Measurements from ENCODE around the gene TUBB. TPM values are rescaled to one million over a fixed set of nuclear protein-coding genes. Genes with fewer than 3 reads are reported as not detected.

The TUBB gene
- total and polyA plus RNA-seq, 2 of the 4 experiments (the other 2 are of a cell fraction) = 1,401 to 2,004 TPM

- H3K27me3 ChIP-seq (ENCODE audit: control insufficient read depth, insufficient read depth, low read length) = no peaks in the 10 kb centered on the region
- no peak overlapping the region for H2AFZ ChIP-seq (replicated peaks; ENCODE audit: low read length, poor library complexity)
- 0% methylated on average over 3 of the region's 5 CpGs; no CpG with 5 or more reads in 1 of the 2 experiments for WGBS, 2 experiments (ENCODE audit: extremely low coverage in 2 of 2, insufficient read length in 1 of 2)
- H3K23ac ChIP-seq (ENCODE audit: low read depth, low read length) = peak overlapping the region; percentile 77; the same call in 1 of the 2 replicates
- no peak overlapping the region for H2AK9ac ChIP-seq (replicated peaks; ENCODE audit: low read depth, low read length, poor library complexity)
- H3K36me3 ChIP-seq (ENCODE audit: control insufficient read depth, insufficient read depth, low read length) = no peaks in the 10 kb centered on the region
- intact Hi-C loops (cut with micrococcal nuclease) = loop anchor here (2.0 kb wide), 1 partner anchor 17 kb away; no protein-coding TSS in a partner anchor
- peak overlapping the region; percentile 96 for H2BK120ac ChIP-seq (ENCODE audit: low read depth, low read length)
- peak; percentile 57 for DNase-seq
- peak overlapping the region; percentile 95 for H3K14ac ChIP-seq (replicated peaks; ENCODE audit: low read depth, low read length)
- no peaks in the 10 kb centered on the region for H3K9me3 ChIP-seq (ENCODE audit: control insufficient read depth, insufficient read depth, low read length)
- H3K56ac ChIP-seq (ENCODE audit: extremely low read depth, insufficient read depth, low read length) = peak overlapping the region; percentile 88
- in situ Hi-C loops (cut with MboI; ENCODE audit: low sequenced_read_pairs) = no loop called here
- peak overlapping the region; percentile 99 for H3K18ac ChIP-seq (ENCODE audit: low read depth, low read length)
- H3K79me1 ChIP-seq (ENCODE audit: low read depth in 1 of 2, low read length in 2 of 2) = peaks cover 0 to 26% of the 10 kb centered on the region in 2 experiments; a peak in 3 of 4 replicates
- H4K5ac ChIP-seq (ENCODE audit: low read depth, low read length) = peak overlapping the region; percentile 97
- H3K9ac ChIP-seq (ENCODE audit: low read depth, low read length) = peak overlapping the region; percentile 44; the same call in 1 of the 2 replicates
- peak overlapping the region; percentile 99 for H2BK15ac ChIP-seq (ENCODE audit: low read depth, low read length)
- H4K20me1 ChIP-seq (ENCODE audit: insufficient read depth, low read length) = no peaks in the 10 kb centered on the region
- H2BK5ac ChIP-seq (ENCODE audit: low read depth, low read length, poor library complexity, severe bottlenecking) = peak overlapping the region; percentile 99
- H3K4me3 ChIP-seq (ENCODE audit: insufficient read depth, low read depth, low read length) = no peak overlapping the region
- peak overlapping the region; percentile 78 to 97 for H4K8ac ChIP-seq (ENCODE audit: low read depth in 2 of 2, low read length in 2 of 2)
- H3K4me2 ChIP-seq (ENCODE audit: low read depth, low read length) = peak overlapping the region; percentile 45; the same call in 1 of the 2 replicates
- H4K91ac ChIP-seq (ENCODE audit: insufficient read depth, low read depth, low read length) = peak overlapping the region; percentile 96
- peaks cover 26% of the 10 kb centered on the region for H3K9me1 ChIP-seq (ENCODE audit: insufficient read depth, low read length)
- peak overlapping the region; percentile 93 for H3K27ac ChIP-seq (ENCODE audit: insufficient read depth, low read length)
- ATAC-seq (ENCODE audit: low read depth) = peak; percentile 9
- dilution Hi-C loops (cut with HindIII; ENCODE audit: low sequenced_read_pairs, unreplicated experiment) = no loop called here
- peak overlapping the region; percentile 98 for H2AK5ac ChIP-seq (ENCODE audit: low read depth, low read length)
- ChIA-PET CTCF (no interaction called here), POLR2A (ENCODE audit: unreplicated experiment) (interaction anchor here (0.6 to 2.4 kb wide), 7 partner anchors 11 to 50 kb away, joined by 3 to 14 read pairs (median 5); partner anchors contain the start of genes FLOT1 and IER3)
- no TSS peak for BruUV-seq (replicated peaks)
- H2BK20ac ChIP-seq (ENCODE audit: low read depth, low read length) = peak overlapping the region; percentile 97
- peak overlapping the region; percentile 94 for H3K4ac ChIP-seq (ENCODE audit: low read depth, low read length)
- peaks cover 23% of the 10 kb centered on the region for H3K4me1 ChIP-seq (ENCODE audit: control insufficient read depth, insufficient read depth, low read length)
- 0 out of 2 replicates have a peak, but pooled peaks have one; percentile 7 for TF ChIP-seq RAD21 (IDR thresholded peaks at IDR 0.05; ENCODE audit: low read length)
- 0 out of 2 replicates have a peak, but pooled peaks have one; percentile 7 for TF ChIP-seq FOS (IDR thresholded peaks at IDR 0.05; ENCODE audit: low read depth, low read length)
- TF ChIP-seq BHLHE40 (IDR thresholded peaks at IDR 0.05; ENCODE audit: low read depth, low read length) = no peak
- TF ChIP-seq USF2 (IDR thresholded peaks at IDR 0.05; ENCODE audit: low read depth, low read length) = no peak
- TF ChIP-seq MXI1 (IDR thresholded peaks at IDR 0.05; ENCODE audit: borderline replicate concordance, low read depth, low read length) = no peak
- peak; percentile 14; the same call in 1 of the 2 replicates for TF ChIP-seq CEBPB (IDR thresholded peaks at IDR 0.05; ENCODE audit: low read depth, low read length)
Measured at GRCh38 chr6:30769853-30770524, 49.8 kb downstream of the TUBB start.
